Mesendoderm (in vitro differentiated cells): ENCODE results near the gene GNAQ.

Experiments used
- DNase-seq: peaks from one replicate; pipeline ENCODE4 v3.0.0; 2013
- H2AK5ac ChIP-seq: 2 replicates; pipeline ENCODE4 v1.6.1; 2013; ENCODE audit warnings: low read length, inconsistent platforms
- H2BK120ac ChIP-seq: 2 replicates; pipeline ENCODE4 v1.6.1; 2013; ENCODE audit warnings: low read depth, mild to moderate bottlenecking, low read length, moderate library complexity, mixed read lengths
- H2BK15ac ChIP-seq: replicated peaks from 2 replicates; pipeline ENCODE4 v1.6.1; 2013; ENCODE audit warnings: low read depth, mild to moderate bottlenecking, moderate library complexity
- H2BK5ac ChIP-seq: 2 replicates; pipeline ENCODE4 v1.6.1; 2013; ENCODE audit warnings: low read length, inconsistent platforms
- H3K18ac ChIP-seq: 2 replicates; pipeline ENCODE4 v1.6.1; 2013; ENCODE audit warnings: mild to moderate bottlenecking, low read length, mixed read lengths
- H3K23ac ChIP-seq: one replicate; pipeline ENCODE4 v1.6.1; 2013; ENCODE audit warnings: low read length
- H3K27ac ChIP-seq: 2 replicates; pipeline ENCODE4 v1.5.1; 2013; ENCODE audit warnings: low read depth, mild to moderate bottlenecking, inconsistent platforms, low read length, moderate library complexity
- H3K27me3 ChIP-seq: 2 replicates; pipeline ENCODE4 v1.6.1; 2013; ENCODE audit warnings: low read length, control low read depth, mild to moderate bottlenecking, inconsistent platforms; ENCODE audit not compliant: insufficient read depth, poor library complexity
- H3K36me3 ChIP-seq: 2 replicates; pipeline ENCODE4 v1.6.1; 2013; ENCODE audit warnings: low read length, inconsistent platforms; ENCODE audit not compliant: control insufficient read depth, insufficient read depth
- H3K4ac ChIP-seq: one replicate; pipeline ENCODE4 v1.6.1; 2013; ENCODE audit warnings: low read depth, mild to moderate bottlenecking, low read length, moderate library complexity
- H3K4me1 ChIP-seq: 2 replicates; pipeline ENCODE4 v1.6.1; 2013; ENCODE audit warnings: low read depth, low read length, inconsistent platforms; ENCODE audit not compliant: control insufficient read depth
- H3K4me2 ChIP-seq: 2 replicates; pipeline ENCODE4 v1.6.1; 2013; ENCODE audit warnings: low read length
- H3K4me3 ChIP-seq: 2 replicates; pipeline ENCODE4 v1.5.1; 2013; ENCODE audit warnings: mild to moderate bottlenecking, low read length
- H3K56ac ChIP-seq: one replicate; pipeline ENCODE4 v1.6.1; 2013; ENCODE audit warnings: low read length
- H3K79me1 ChIP-seq: 2 replicates; pipeline ENCODE4 v1.6.1; 2013; ENCODE audit warnings: low read length, inconsistent platforms
- H3K79me2 ChIP-seq: 2 replicates; pipeline ENCODE4 v1.6.1; 2013; ENCODE audit warnings: mild to moderate bottlenecking, low read length; ENCODE audit not compliant: control insufficient read depth, insufficient read depth
- H3K9ac ChIP-seq: 2 replicates; pipeline ENCODE4 v1.6.1; 2013; ENCODE audit warnings: low read length, inconsistent platforms
- H4K5ac ChIP-seq: one replicate; pipeline ENCODE4 v1.6.1; 2013; ENCODE audit warnings: low read length
- H4K8ac ChIP-seq: one replicate; pipeline ENCODE4 v1.6.1; 2013; ENCODE audit warnings: low read depth, mild to moderate bottlenecking, control low read depth, low read length, moderate library complexity
- WGBS: extraction: QIAGEN DNeasy Blood & Tissue Kit; methylation state at CpG from one replicate; pipeline ENCODE4 v1.1.7; 2013; ENCODE audit warnings: low lambda C conversion rate, missing lambda C conversion rate; ENCODE audit not compliant: insufficient coverage; ENCODE audit errors: extremely low coverage; 5-methylcytosine and 5-hydroxymethylcytosine counted together

The GNAQ gene

DNA sequence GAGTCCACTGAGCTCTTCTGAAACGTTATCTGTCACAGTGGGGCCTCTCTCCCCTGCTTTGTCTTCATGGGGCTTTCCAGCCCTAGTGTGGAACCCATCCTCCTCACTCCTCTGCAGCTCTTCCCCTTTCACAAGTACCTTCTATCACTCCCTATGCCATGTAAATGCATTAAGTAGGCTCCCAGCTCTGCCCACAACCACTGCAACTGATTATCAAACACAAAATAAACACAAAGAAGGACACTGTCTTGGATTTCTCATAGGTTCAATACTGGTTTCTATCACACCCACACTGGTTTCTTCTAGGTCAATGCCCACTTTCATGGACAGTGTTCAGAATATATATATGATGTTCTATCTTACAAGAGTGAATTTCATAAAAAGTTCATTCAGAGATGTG lies 139.4 kb downstream of the GNAQ start:
- Histone ChIP-seq H3K9ac (no peak overlapping the region), H3K27me3 (no peaks in the 10 kb centered on the region), H2AK5ac (no peak overlapping the region), H3K23ac (no peak overlapping the region), H3K4ac (no peak overlapping the region), H3K79me2 (no peaks in the 10 kb centered on the region), H2BK5ac (no peak overlapping the region), H4K8ac (no peak overlapping the region), H3K27ac (peak overlapping the region; percentile 23), H3K36me3 (no peaks in the 10 kb centered on the region), H3K4me3 (no peak overlapping the region), H3K4me1 (peaks cover 12% of the 10 kb centered on the region), H3K4me2 (no peak overlapping the region), H4K5ac (no peak overlapping the region), H2BK15ac (no peak overlapping the region), H3K18ac (no peak overlapping the region), H3K56ac (no peak overlapping the region), H2BK120ac (no peak overlapping the region), H3K79me1 (peaks cover 5% of the 10 kb centered on the region)
- peak; percentile 77 for DNase-seq
- no CpG with 5 or more reads among the region's 1 CpG for WGBS

- Histone ChIP-seq H3K9ac (peak overlapping the region; percentile 20), H2BK120ac (peak overlapping the region; percentile 61), H3K4me3 (no peak overlapping the region), H3K4me1 (peaks cover 12% of the 10 kb centered on the region), H3K56ac (peak overlapping the region; percentile 57), H3K79me2 (no peaks in the 10 kb centered on the region), H3K23ac (no peak overlapping the region), H2BK5ac (peak overlapping the region; percentile 94), H3K27me3 (no peaks in the 10 kb centered on the region), H3K27ac (peak overlapping the region; percentile 49), H3K18ac (peak overlapping the region; percentile 90), H3K4me2 (no peak overlapping the region), H2AK5ac (peak overlapping the region; percentile 81), H3K4ac (no peak overlapping the region), H2BK15ac (peak overlapping the region; percentile 57), H3K79me1 (peaks cover 5% of the 10 kb centered on the region), H4K5ac (no peak overlapping the region), H4K8ac (no peak overlapping the region), H3K36me3 (no peaks in the 10 kb centered on the region)
- no peak for DNase-seq
- 100% methylated on average over 2 of the region's 8 CpGs for WGBS
Observed at GRCh38 chr9:77891128-77891800, 140.3 kb downstream of the GNAQ start.

DNA sequence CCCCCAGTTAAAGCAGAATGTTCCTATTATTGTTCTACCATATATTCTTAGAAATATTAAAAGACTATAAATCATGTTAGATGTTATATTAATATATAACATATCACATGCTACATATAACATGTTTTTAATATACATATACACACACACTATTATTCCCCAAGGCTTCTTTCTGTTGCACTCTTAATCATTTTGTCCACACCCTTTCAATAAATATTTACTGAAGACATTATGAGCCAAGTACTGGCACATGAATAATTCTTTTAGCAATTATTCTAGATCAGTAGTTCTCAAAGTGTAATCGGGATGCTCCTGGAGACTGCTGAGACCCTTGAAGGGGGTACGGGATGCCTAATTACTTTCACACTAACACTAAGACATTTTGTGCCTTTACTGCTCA lies 143.9 kb downstream of the GNAQ start:
- H3K4ac ChIP-seq = no peak overlapping the region
- H3K9ac ChIP-seq = no peak overlapping the region
- DNase-seq = no peak
- H2BK5ac ChIP-seq = no peak overlapping the region
- H3K79me2 ChIP-seq = peaks cover 2% of the 10 kb centered on the region
- H3K27ac ChIP-seq = no peak overlapping the region
- H3K56ac ChIP-seq = no peak overlapping the region
- H2BK120ac ChIP-seq = no peak overlapping the region
- H3K4me2 ChIP-seq = no peak overlapping the region
- no peak overlapping the region for H2BK15ac ChIP-seq
- no peak overlapping the region for H3K23ac ChIP-seq
- peak overlapping the region; percentile 51 for H3K18ac ChIP-seq
- peaks cover 20% of the 10 kb centered on the region for H3K4me1 ChIP-seq
- H4K5ac ChIP-seq = no peak overlapping the region
- no CpG with 5 or more reads among the region's 2 CpGs for WGBS
- H3K27me3 ChIP-seq = no peaks in the 10 kb centered on the region
- no peaks in the 10 kb centered on the region for H3K36me3 ChIP-seq
- no peak overlapping the region for H4K8ac ChIP-seq
- no peak overlapping the region for H3K4me3 ChIP-seq
- H3K79me1 ChIP-seq = peaks cover 6% of the 10 kb centered on the region
- H2AK5ac ChIP-seq = no peak overlapping the region

GRCh38 chr9:77885104-77885672 lies 146.4 kb downstream of the GNAQ start:
- Histone ChIP-seq H4K8ac (no peak overlapping the region), H3K27ac (peak overlapping the region; percentile 36), H3K4ac (no peak overlapping the region), H3K4me3 (no peak overlapping the region), H3K27me3 (no peaks in the 10 kb centered on the region), H2BK120ac (peak overlapping the region; percentile 54), H2AK5ac (no peak overlapping the region), H3K36me3 (no peaks in the 10 kb centered on the region), H3K79me2 (peaks cover 6% of the 10 kb centered on the region), H3K79me1 (peaks cover 9% of the 10 kb centered on the region), H2BK5ac (no peak overlapping the region), H2BK15ac (no peak overlapping the region), H3K23ac (no peak overlapping the region), H3K18ac (peak overlapping the region; percentile 66), H3K9ac (no peak overlapping the region), H3K4me2 (no peak overlapping the region), H3K4me1 (peaks cover 15% of the 10 kb centered on the region), H3K56ac (peak overlapping the region; percentile 28), H4K5ac (no peak overlapping the region)
- WGBS = no CpG with 5 or more reads among the region's 3 CpGs
- DNase-seq = peak; percentile 51

- Histone ChIP-seq H3K79me1 (peaks cover 9% of the 10 kb centered on the region), H4K5ac (no peak overlapping the region), H3K4me2 (no peak overlapping the region), H3K79me2 (peaks cover 6% of the 10 kb centered on the region), H3K4ac (no peak overlapping the region), H3K23ac (no peak overlapping the region), H3K56ac (peak overlapping the region; percentile 22), H3K4me1 (peaks cover 15% of the 10 kb centered on the region), H3K27ac (no peak overlapping the region), H2BK5ac (no peak overlapping the region), H3K9ac (no peak overlapping the region), H3K27me3 (no peaks in the 10 kb centered on the region), H3K36me3 (no peaks in the 10 kb centered on the region), H2AK5ac (no peak overlapping the region), H3K4me3 (no peak overlapping the region), H2BK15ac (peak overlapping the region; percentile 80), H3K18ac (peak overlapping the region; percentile 91), H2BK120ac (peak overlapping the region; percentile 36), H4K8ac (no peak overlapping the region)
- no CpG with 5 or more reads among the region's 5 CpGs for WGBS
- peak; percentile 92 for DNase-seq
Observed at GRCh38 chr9:77883846-77884771, 147.5 kb downstream of the GNAQ start.
